IMR-90 (cell line): ENCODE data around the gene TTC9.

ENCODE experiments used
- CTCF ChIP-seq: conservative IDR thresholded peaks from 2 replicates; pipeline ENCODE4 v1.5.1; 2012; ENCODE audit warnings: mild to moderate bottlenecking, low read depth, low read length, improper control_type of control experiment
- MAZ ChIP-seq: IDR thresholded peaks from 2 replicates; pipeline ENCODE4 v1.6.1; 2012; ENCODE audit warnings: low read depth, mild to moderate bottlenecking, low read length, improper control_type of control experiment, moderate library complexity, borderline replicate concordance
- POLR2A ChIP-seq: IDR thresholded peaks from 2 replicates; pipeline ENCODE4 v1.6.1; 2012; ENCODE audit warnings: mild to moderate bottlenecking, low read depth, low read length
- RAD21 ChIP-seq: IDR thresholded peaks from 2 replicates; pipeline ENCODE4 v1.6.1; 2012; ENCODE audit warnings: low read length, improper control_type of control experiment
- SMC3 ChIP-seq: fragments of 150-350 bp; IDR thresholded peaks from 2 replicates; pipeline ENCODE4 v1.6.1; 2016; ENCODE audit warnings: low read depth, mild to moderate bottlenecking, antibody characterized with exemption, low read length, moderate library complexity
- TF ChIP-seq, protein P1 (sequence below): fragments of 150-350 bp; IDR thresholded peaks from 2 replicates; pipeline ENCODE4 v1.6.1; 2017; ENCODE audit warnings: mild to moderate bottlenecking, antibody characterized with exemption, low read length, low read depth

GRCh38 chr14:70702161-70702560, 60.4 kb downstream of the TTC9 start:
- TF ChIP-seq CTCF (no peak), SMC3 (no peak), POLR2A (no peak), MAZ (no peak), RAD21 (no peak)
- TF ChIP-seq, protein P1, sequence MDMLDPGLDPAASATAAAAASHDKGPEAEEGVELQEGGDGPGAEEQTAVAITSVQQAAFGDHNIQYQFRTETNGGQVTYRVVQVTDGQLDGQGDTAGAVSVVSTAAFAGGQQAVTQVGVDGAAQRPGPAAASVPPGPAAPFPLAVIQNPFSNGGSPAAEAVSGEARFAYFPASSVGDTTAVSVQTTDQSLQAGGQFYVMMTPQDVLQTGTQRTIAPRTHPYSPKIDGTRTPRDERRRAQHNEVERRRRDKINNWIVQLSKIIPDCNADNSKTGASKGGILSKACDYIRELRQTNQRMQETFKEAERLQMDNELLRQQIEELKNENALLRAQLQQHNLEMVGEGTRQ: no peak
